PFSK-1 (cell line): ENCODE data around the gene CCDC87.

ENCODE experiments used
- FOXP2 ChIP-seq: optimal IDR thresholded peaks from 2 replicates; pipeline ENCODE3; 2011; ENCODE audit warnings: borderline replicate concordance, control low read depth, inconsistent platforms; ENCODE audit not compliant: insufficient read depth; ENCODE audit errors: extremely low read length, extremely low read depth
- POLR2AphosphoS5 ChIP-seq: IDR thresholded peaks from 2 replicates; pipeline ENCODE4 v1.6.1; 2012; ENCODE audit warnings: low read depth, mild to moderate bottlenecking, control low read depth, low read length, moderate library complexity
- SIN3A ChIP-seq: IDR thresholded peaks from 2 replicates; pipeline ENCODE4 v1.6.1; 2012; ENCODE audit warnings: mild to moderate bottlenecking, low read length, moderate library complexity, borderline replicate concordance; ENCODE audit not compliant: insufficient read depth
- TAF1 ChIP-seq: IDR thresholded peaks from 2 replicates; pipeline ENCODE4 v1.6.1; 2012; ENCODE audit warnings: low read length, control low read depth, borderline replicate concordance; ENCODE audit not compliant: insufficient read depth
- TF ChIP-seq, protein P1 (sequence below), 2 experiments: IDR thresholded peaks; 2 replicates each; pipeline versions ENCODE4 v1.6.1 to v1.8.0; 2011 to 2012; ENCODE audit warnings: low read depth in 2 of 2, low read length in 2 of 2, control low read depth in 1 of 2, inconsistent platforms in 1 of 2, mild to moderate bottlenecking in 1 of 2, moderate library complexity in 1 of 2; ENCODE audit not compliant: insufficient read depth in 1 of 2

The CCDC87 gene

DNA sequence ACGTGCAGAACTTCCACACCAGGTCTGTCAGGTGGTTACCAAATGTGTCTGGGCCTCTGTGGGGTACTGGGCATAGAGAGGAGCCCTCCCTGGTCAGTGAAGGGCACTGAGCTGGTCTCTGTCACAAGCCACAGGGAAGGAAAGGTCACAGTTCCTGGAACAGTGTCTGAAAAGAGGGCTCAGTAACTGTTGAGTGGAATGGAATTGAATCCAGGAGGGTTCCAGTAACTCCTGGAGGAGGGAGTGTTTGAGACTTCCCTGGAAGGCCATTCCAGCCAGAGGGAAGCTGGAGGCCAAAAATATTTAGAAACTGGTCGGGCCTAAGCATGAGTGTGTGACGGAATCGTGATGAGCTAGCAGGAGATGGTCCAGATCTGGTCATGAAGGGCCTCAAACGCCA is 38.3 kb downstream of the CCDC87 start:
- TF ChIP-seq FOXP2, result no peak
- TF ChIP-seq SIN3A, result no peak
- TF ChIP-seq, protein P1, sequence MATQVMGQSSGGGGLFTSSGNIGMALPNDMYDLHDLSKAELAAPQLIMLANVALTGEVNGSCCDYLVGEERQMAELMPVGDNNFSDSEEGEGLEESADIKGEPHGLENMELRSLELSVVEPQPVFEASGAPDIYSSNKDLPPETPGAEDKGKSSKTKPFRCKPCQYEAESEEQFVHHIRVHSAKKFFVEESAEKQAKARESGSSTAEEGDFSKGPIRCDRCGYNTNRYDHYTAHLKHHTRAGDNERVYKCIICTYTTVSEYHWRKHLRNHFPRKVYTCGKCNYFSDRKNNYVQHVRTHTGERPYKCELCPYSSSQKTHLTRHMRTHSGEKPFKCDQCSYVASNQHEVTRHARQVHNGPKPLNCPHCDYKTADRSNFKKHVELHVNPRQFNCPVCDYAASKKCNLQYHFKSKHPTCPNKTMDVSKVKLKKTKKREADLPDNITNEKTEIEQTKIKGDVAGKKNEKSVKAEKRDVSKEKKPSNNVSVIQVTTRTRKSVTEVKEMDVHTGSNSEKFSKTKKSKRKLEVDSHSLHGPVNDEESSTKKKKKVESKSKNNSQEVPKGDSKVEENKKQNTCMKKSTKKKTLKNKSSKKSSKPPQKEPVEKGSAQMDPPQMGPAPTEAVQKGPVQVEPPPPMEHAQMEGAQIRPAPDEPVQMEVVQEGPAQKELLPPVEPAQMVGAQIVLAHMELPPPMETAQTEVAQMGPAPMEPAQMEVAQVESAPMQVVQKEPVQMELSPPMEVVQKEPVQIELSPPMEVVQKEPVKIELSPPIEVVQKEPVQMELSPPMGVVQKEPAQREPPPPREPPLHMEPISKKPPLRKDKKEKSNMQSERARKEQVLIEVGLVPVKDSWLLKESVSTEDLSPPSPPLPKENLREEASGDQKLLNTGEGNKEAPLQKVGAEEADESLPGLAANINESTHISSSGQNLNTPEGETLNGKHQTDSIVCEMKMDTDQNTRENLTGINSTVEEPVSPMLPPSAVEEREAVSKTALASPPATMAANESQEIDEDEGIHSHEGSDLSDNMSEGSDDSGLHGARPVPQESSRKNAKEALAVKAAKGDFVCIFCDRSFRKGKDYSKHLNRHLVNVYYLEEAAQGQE (IDR thresholded peaks at IDR 0.05; ENCODE audit: insufficient read depth in 1 of 2, low read depth in 2 of 2, low read length in 2 of 2), result no peak
- no peak for TF ChIP-seq TAF1
- TF ChIP-seq POLR2AphosphoS5, result no peak

DNA sequence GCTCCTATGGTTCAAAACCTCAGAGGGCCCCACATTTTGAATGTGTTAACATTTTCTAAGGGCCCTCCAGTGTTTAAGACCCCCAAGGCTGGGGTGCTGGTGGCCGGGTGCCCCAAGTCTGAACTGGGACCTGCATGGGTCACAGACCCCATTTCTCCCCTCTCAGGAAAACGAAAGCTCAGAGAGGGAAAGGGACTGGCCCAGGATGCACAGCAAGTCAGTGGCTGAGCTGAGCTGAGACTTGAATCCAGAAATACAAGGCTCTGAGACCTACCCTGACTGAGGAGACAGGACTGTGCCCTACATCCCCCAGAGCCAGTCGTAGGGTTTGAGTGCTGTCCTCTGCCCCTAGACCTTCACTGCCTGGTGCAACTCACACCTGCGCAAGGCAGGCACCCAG is 42.0 kb downstream of the CCDC87 start:
- no peak for TF ChIP-seq FOXP2

DNA sequence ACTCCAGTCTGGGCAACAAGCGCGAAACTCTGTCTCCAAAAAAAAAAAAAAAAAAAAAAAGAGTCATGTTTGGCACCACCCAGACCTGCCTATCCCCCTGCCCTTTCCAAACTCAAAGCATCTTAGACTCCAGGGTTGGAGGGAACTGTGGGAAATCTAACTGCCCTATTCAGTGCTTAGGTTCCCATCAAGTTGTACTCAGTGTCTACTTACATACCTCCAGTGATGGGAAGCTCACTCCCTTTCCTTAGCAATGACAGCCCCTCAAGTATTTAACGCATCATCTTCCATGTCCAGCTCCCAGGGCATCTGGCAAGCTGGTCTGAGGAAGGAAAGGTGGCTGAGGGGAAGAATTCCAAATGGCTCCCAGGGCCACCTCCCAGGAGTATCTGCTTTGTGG is 43.2 kb downstream of the CCDC87 start:
- TF ChIP-seq POLR2AphosphoS5 (no peak), SIN3A (no peak), FOXP2 (no peak), TAF1 (no peak)
- TF ChIP-seq, protein P1 (IDR thresholded peaks at IDR 0.05; ENCODE audit: insufficient read depth in 1 of 2, low read depth in 2 of 2, low read length in 2 of 2), result no peak

DNA sequence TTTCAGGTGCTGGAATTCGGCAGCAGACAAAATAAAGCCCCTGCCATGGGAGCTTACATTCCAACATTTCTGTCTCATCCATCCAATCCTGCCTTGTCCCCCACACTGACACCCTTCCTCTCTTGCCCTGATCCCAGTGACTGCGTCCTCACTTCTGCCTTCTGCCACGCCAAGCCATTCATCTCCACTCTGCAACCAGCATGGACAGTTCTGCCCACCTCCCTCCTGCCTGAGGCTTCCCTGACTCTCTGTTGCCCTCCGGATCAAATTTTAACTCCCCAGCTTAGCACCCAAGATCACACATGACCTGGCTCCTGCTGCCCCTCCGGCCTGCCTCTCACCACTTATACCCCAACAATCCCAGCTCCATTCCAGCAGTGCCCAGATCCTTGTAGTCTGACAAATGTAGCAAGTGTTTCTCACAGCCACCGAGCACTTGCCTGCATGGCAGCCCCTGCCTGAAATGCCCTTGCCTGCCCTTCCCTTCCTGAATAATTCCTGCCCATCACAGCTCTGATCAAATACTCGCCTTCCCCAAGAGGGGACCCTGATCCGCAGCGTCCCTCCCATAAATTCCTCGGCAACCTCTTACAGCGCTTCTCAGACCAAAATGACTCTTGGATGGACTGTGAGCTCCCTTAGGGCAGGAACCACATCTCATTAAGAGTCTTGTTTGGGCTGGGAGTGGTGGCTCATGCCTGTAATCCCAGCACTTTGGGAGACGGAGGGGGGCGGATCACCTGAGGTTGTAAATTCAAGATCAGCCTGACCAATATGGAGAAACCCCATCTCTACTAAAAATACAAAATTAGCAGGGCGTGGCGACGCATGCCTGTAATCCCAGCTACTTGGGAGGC is 43.9 kb downstream of the CCDC87 start:
- TF ChIP-seq FOXP2 (no peak), TAF1 (no peak), POLR2AphosphoS5 (no peak), SIN3A (no peak)
- TF ChIP-seq, protein P1 (IDR thresholded peaks at IDR 0.05; ENCODE audit: insufficient read depth in 1 of 2, low read depth in 2 of 2, low read length in 2 of 2), result no peak

DNA sequence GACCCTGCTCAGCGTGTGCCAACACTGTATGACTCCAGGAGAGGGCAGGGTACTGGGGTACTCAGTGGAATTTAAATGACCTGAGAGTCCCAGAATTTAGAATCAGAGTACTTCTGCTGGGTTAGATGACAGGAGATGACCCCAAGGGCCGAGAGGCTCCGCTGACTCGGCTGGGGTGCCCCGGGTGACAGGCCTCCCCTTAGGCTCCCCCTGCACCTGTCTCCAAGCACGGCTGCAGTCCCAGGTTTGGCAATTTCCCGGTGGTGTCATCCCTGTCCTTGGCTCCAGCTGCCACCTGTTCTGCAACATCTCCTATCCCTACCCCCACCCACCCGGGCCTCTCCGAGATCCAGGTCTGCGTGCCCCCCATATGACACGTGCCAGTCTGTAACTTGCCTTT is 44.8 kb downstream of the CCDC87 start:
- TF ChIP-seq, protein P1 (IDR thresholded peaks at IDR 0.05; ENCODE audit: insufficient read depth in 1 of 2, low read depth in 2 of 2, low read length in 2 of 2), result no peak
- TF ChIP-seq FOXP2 (no peak), POLR2AphosphoS5 (no peak)
